IMR-90 (cell line): ENCODE results near the gene QKI. TPM values are rescaled to one million over a fixed set of nuclear protein-coding genes. Genes with fewer than 3 reads are reported as not detected.

Experiments used
- ATAC-seq: fragments of 200-7000 bp; cut with Tn5 transposase; 2 replicates; pipeline ENCODE4 v1.9.1; 2020; ENCODE audit warnings: low read depth, mild to moderate bottlenecking, moderate library complexity
- BruUV-seq: library from RNA; stranded (reverse); fragments of 400-500 nt; replicated peaks from 2 replicates; lab custom pipeline; 2021; lab: Mats Ljungman, UMichigan
- CTCF ChIA-PET: fragments of 300-600 bp; formaldehyde crosslinking; extraction: SDS; loops from one replicate; lab custom pipeline; 2021; ENCODE audit warnings: antibody characterized with exemption; lab: Yijun Ruan, JAX
- POLR2A ChIA-PET: fragments of 300-600 bp; sonication (Branson Sonifier 250); formaldehyde crosslinking; loops from one replicate; lab custom pipeline; 2022; ENCODE audit warnings: antibody characterized with exemption; ENCODE audit not compliant: unreplicated experiment; lab: Charles Lee
- DNase-seq: peaks from one replicate; pipeline ENCODE4 v3.0.0; 2013
- H2AFZ ChIP-seq: replicated peaks from 2 replicates; pipeline ENCODE3; 2013; ENCODE audit warnings: low read length, mild to moderate bottlenecking; ENCODE audit not compliant: poor library complexity
- H2AK5ac ChIP-seq: 2 replicates; pipeline ENCODE4 v1.6.1; 2013; ENCODE audit warnings: low read depth, low read length, inconsistent platforms
- H2AK9ac ChIP-seq: replicated peaks from 2 replicates; pipeline ENCODE3; 2013; ENCODE audit warnings: mild to moderate bottlenecking, low read depth, low read length, moderate library complexity; ENCODE audit not compliant: poor library complexity
- H2BK120ac ChIP-seq: 2 replicates; pipeline ENCODE4 v1.6.1; 2013; ENCODE audit warnings: low read depth, low read length, inconsistent platforms
- H2BK15ac ChIP-seq: 3 replicates; pipeline ENCODE4 v1.6.1; 2013; ENCODE audit warnings: low read depth, low read length, inconsistent platforms
- H2BK20ac ChIP-seq: 2 replicates; pipeline ENCODE4 v1.6.1; 2013; ENCODE audit warnings: low read depth, mild to moderate bottlenecking, inconsistent platforms, low read length, moderate library complexity
- H2BK5ac ChIP-seq: 2 replicates; pipeline ENCODE4 v1.6.1; 2013; ENCODE audit warnings: mild to moderate bottlenecking, low read depth, low read length, inconsistent platforms; ENCODE audit not compliant: poor library complexity, severe bottlenecking
- H3K14ac ChIP-seq: replicated peaks from 2 replicates; pipeline ENCODE4 v1.6.1; 2013; ENCODE audit warnings: low read depth, low read length, inconsistent platforms
- H3K18ac ChIP-seq: 2 replicates; pipeline ENCODE4 v1.6.1; 2013; ENCODE audit warnings: low read depth, low read length, control low read depth
- H3K23ac ChIP-seq: 2 replicates; pipeline ENCODE4 v1.6.1; 2013; ENCODE audit warnings: low read depth, low read length, inconsistent platforms
- H3K27ac ChIP-seq: 2 replicates; pipeline ENCODE4 v1.5.1; 2013; ENCODE audit warnings: mild to moderate bottlenecking, control low read depth, low read length; ENCODE audit not compliant: insufficient read depth
- H3K27me3 ChIP-seq: 2 replicates; pipeline ENCODE4 v1.6.1; 2013; ENCODE audit warnings: low read length; ENCODE audit not compliant: control insufficient read depth, insufficient read depth
- H3K36me3 ChIP-seq: 2 replicates; pipeline ENCODE4 v1.6.1; 2013; ENCODE audit warnings: low read length, mixed read lengths; ENCODE audit not compliant: control insufficient read depth, insufficient read depth
- H3K4ac ChIP-seq: 2 replicates; pipeline ENCODE4 v1.6.1; 2013; ENCODE audit warnings: low read depth, low read length, inconsistent platforms
- H3K4me1 ChIP-seq: 2 replicates; pipeline ENCODE4 v1.6.1; 2013; ENCODE audit warnings: low read length, mixed read lengths; ENCODE audit not compliant: control insufficient read depth, insufficient read depth
- H3K4me2 ChIP-seq: 2 replicates; pipeline ENCODE4 v1.6.1; 2013; ENCODE audit warnings: low read depth, mild to moderate bottlenecking, control low read depth, low read length, moderate library complexity
- H3K4me3 ChIP-seq: 2 replicates; pipeline ENCODE4 v1.5.1; 2013; ENCODE audit warnings: low read depth, mild to moderate bottlenecking, control low read depth, low read length, moderate library complexity; ENCODE audit not compliant: insufficient read depth
- H3K56ac ChIP-seq: 2 replicates; pipeline ENCODE4 v1.6.1; 2013; ENCODE audit warnings: low read length, inconsistent platforms; ENCODE audit not compliant: insufficient read depth; ENCODE audit errors: extremely low read depth
- H3K79me1 ChIP-seq, 2 experiments: 2 replicates each; pipeline ENCODE4 v1.6.1; 2013; ENCODE audit warnings: low read length in 2 of 2, inconsistent platforms in 1 of 2, low read depth in 1 of 2
- H3K9ac ChIP-seq: 2 replicates; pipeline ENCODE4 v1.6.1; 2013; ENCODE audit warnings: low read depth, low read length, control low read depth
- H3K9me1 ChIP-seq: 2 replicates; pipeline ENCODE4 v1.6.1; 2013; ENCODE audit warnings: low read length, inconsistent platforms; ENCODE audit not compliant: insufficient read depth
- H3K9me3 ChIP-seq: 2 replicates; pipeline ENCODE4 v1.6.1; 2013; ENCODE audit warnings: low read length; ENCODE audit not compliant: control insufficient read depth, insufficient read depth
- H4K20me1 ChIP-seq: 2 replicates; pipeline ENCODE4 v1.6.1; 2013; ENCODE audit warnings: low read length, inconsistent platforms; ENCODE audit not compliant: insufficient read depth
- H4K5ac ChIP-seq: 2 replicates; pipeline ENCODE4 v1.6.1; 2013; ENCODE audit warnings: mild to moderate bottlenecking, low read depth, low read length, control low read depth
- H4K8ac ChIP-seq, 2 experiments: 2 replicates each; pipeline ENCODE4 v1.6.1; 2013; ENCODE audit warnings: low read depth in 2 of 2, low read length in 2 of 2, control low read depth in 1 of 2, inconsistent platforms in 1 of 2
- H4K91ac ChIP-seq: 2 replicates; pipeline ENCODE4 v1.6.1; 2013; ENCODE audit warnings: low read depth, low read length, inconsistent platforms; ENCODE audit not compliant: insufficient read depth
- BHLHE40 ChIP-seq: fragments of 150-350 bp; IDR thresholded peaks from 2 replicates; pipeline ENCODE4 v1.6.1; 2016; ENCODE audit warnings: mild to moderate bottlenecking, low read depth, low read length
- CEBPB ChIP-seq: IDR thresholded peaks from 2 replicates; pipeline ENCODE4 v1.6.1; 2012; ENCODE audit warnings: low read depth, low read length, improper control_type of control experiment
- CTCF ChIP-seq: conservative IDR thresholded peaks from 2 replicates; pipeline ENCODE4 v1.5.1; 2012; ENCODE audit warnings: mild to moderate bottlenecking, low read depth, low read length, improper control_type of control experiment
- MAFK ChIP-seq: IDR thresholded peaks from 2 replicates; pipeline ENCODE4 v1.6.1; 2012; ENCODE audit warnings: low read depth, low read length, improper control_type of control experiment
- MAZ ChIP-seq: IDR thresholded peaks from 2 replicates; pipeline ENCODE4 v1.6.1; 2012; ENCODE audit warnings: low read depth, mild to moderate bottlenecking, low read length, improper control_type of control experiment, moderate library complexity, borderline replicate concordance
- NFE2L2 ChIP-seq: fragments of 150-350 bp; IDR thresholded peaks from 2 replicates; pipeline ENCODE4 v1.6.1; 2016; ENCODE audit warnings: low read depth, mild to moderate bottlenecking, low read length
- POLR2A ChIP-seq: IDR thresholded peaks from 2 replicates; pipeline ENCODE4 v1.6.1; 2012; ENCODE audit warnings: mild to moderate bottlenecking, low read depth, low read length
- RAD21 ChIP-seq: IDR thresholded peaks from 2 replicates; pipeline ENCODE4 v1.6.1; 2012; ENCODE audit warnings: low read length, improper control_type of control experiment
- RCOR1 ChIP-seq: IDR thresholded peaks from 2 replicates; pipeline ENCODE4 v1.6.1; 2012; ENCODE audit warnings: mild to moderate bottlenecking, low read length, improper control_type of control experiment; ENCODE audit not compliant: insufficient replicate concordance
- WGBS, 2 experiments: methylation state at CpG; one replicate each; pipeline versions ENCODE4 v1.1.5 to v1.1.7; 2013; ENCODE audit warnings: missing lambda C conversion rate in 2 of 2; ENCODE audit not compliant: insufficient read length in 1 of 2; ENCODE audit errors: extremely low coverage in 2 of 2; 5-methylcytosine and 5-hydroxymethylcytosine counted together
- dilution Hi-C: fragments of 300-500 bp; cut with HindIII; formaldehyde crosslinking; loops from one replicate; pipeline ENCODE4 v1.14.3; 2018; ENCODE audit warnings: low sequenced_read_pairs; ENCODE audit not compliant: unreplicated experiment
- in situ Hi-C: fragments of 300-500 bp; cut with MboI; formaldehyde crosslinking; loops from 3 replicates; pipeline ENCODE4 v1.14.3; 2019; ENCODE audit warnings: low sequenced_read_pairs, inconsistent platforms, mixed read lengths
- intact Hi-C: fragments of 100-400 bp; cut with micrococcal nuclease; formaldehyde crosslinking; loops from 2 replicates; pipeline ENCODE4 v1.10.0; 2022
- polyA plus RNA-seq, 3 experiments: library from polyadenylated mRNA; depleted of rRNA; stranded (reverse); fragments of >200 nt; gene quantifications; 2 replicates each; pipeline ENCODE4 v1.2.3, GENCODE V29; 2012; ENCODE audit warnings: low replicate concordance in 1 of 3
- total RNA-seq: library from RNA; depleted of rRNA; stranded (reverse); fragments of >200 nt; gene quantifications from 2 replicates; pipeline ENCODE4 v1.2.3, GENCODE V29; 2012
- TF ChIP-seq, protein P1 (sequence below): fragments of 150-350 bp; IDR thresholded peaks from 2 replicates; pipeline ENCODE4 v1.6.1; 2016; ENCODE audit warnings: low read depth, mild to moderate bottlenecking, low read length, moderate library complexity, borderline replicate concordance

The QKI gene
- total and polyA plus RNA-seq, 2 of the 4 experiments (the other 2 are of a cell fraction): 112 to 232 TPM

- H3K4me3 ChIP-seq: no peak overlapping the region
- no peak overlapping the region for H4K91ac ChIP-seq
- no peak overlapping the region for H4K8ac ChIP-seq
- H3K9ac ChIP-seq: no peak overlapping the region
- no TSS peak for BruUV-seq
- H3K9me3 ChIP-seq: no peaks in the 10 kb centered on the region; the same call in 1 of the 2 replicates
- in situ Hi-C loops: no loop called here
- dilution Hi-C loops: no loop called here
- no peak overlapping the region for H2AK5ac ChIP-seq
- no peaks in the 10 kb centered on the region for H3K27me3 ChIP-seq
- no peaks in the 10 kb centered on the region for H4K20me1 ChIP-seq
- CTCF ChIA-PET: interaction anchor here (0.9 kb wide), 1 partner anchor 11 kb away, joined by 7 read pairs; no protein-coding TSS in a partner anchor
- POLR2A ChIA-PET: no interaction called here
- no peak overlapping the region for H2BK15ac ChIP-seq
- peaks cover 17 to 25% of the 10 kb centered on the region in 2 experiments for H3K79me1 ChIP-seq
- H3K23ac ChIP-seq: no peak overlapping the region
- ATAC-seq (no peak), DNase-seq (no peak)
- no peak overlapping the region for H2AFZ ChIP-seq
- H3K4ac ChIP-seq: no peak overlapping the region
- WGBS, 2 experiments: 83% methylated on average over 1 of the region's 1 CpG; no CpG with 5 or more reads in 1 of the 2 experiments
- intact Hi-C loops: no loop called here
- H3K56ac ChIP-seq: no peak overlapping the region
- no peak overlapping the region for H4K5ac ChIP-seq
- no peak overlapping the region for H3K4me2 ChIP-seq
- no peak overlapping the region for H2BK5ac ChIP-seq
- peaks cover 3% of the 10 kb centered on the region for H3K4me1 ChIP-seq
- TF ChIP-seq RCOR1 (no peak), BHLHE40 (no peak), RAD21 (no peak), POLR2A (no peak), MAFK (no peak), CEBPB (no peak), NFE2L2 (no peak), CTCF (no peak), MAZ (no peak)
- TF ChIP-seq, protein P1, sequence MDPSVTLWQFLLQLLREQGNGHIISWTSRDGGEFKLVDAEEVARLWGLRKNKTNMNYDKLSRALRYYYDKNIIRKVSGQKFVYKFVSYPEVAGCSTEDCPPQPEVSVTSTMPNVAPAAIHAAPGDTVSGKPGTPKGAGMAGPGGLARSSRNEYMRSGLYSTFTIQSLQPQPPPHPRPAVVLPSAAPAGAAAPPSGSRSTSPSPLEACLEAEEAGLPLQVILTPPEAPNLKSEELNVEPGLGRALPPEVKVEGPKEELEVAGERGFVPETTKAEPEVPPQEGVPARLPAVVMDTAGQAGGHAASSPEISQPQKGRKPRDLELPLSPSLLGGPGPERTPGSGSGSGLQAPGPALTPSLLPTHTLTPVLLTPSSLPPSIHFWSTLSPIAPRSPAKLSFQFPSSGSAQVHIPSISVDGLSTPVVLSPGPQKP: no peak
- no peak overlapping the region for H2AK9ac ChIP-seq
- no peak overlapping the region for H3K14ac ChIP-seq
- no peak overlapping the region for H3K27ac ChIP-seq
- no peaks in the 10 kb centered on the region for H3K9me1 ChIP-seq
- no peak overlapping the region for H3K18ac ChIP-seq
- no peak overlapping the region for H2BK120ac ChIP-seq
- peaks cover 14% of the 10 kb centered on the region for H3K36me3 ChIP-seq
- no peak overlapping the region for H2BK20ac ChIP-seq
These were observed 151.5 kb downstream of the QKI start for GRCh38 chr6:163566056-163566455.
